ENCODE data around the gene SLC25A27.

DNA sequence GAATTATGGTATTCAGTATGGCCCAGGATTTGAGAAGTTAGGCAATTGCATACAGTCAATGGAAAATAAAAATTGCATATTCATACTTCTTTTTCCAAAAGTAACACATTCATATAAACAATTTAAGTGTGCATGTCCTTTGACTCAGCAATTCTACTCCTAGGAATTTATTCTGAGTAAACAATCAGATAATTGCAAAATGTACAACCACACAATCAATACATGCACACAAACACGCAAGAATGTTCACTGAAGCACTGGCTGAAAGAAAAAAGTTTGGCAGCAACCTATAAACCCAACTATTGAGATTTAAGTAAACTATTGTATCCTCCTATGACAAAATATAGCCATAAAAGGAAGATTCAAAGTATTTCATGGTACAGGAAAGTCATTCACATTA is 1.8 kb upstream of the SLC25A27 start:
- TF ChIP-seq, protein P1, sequence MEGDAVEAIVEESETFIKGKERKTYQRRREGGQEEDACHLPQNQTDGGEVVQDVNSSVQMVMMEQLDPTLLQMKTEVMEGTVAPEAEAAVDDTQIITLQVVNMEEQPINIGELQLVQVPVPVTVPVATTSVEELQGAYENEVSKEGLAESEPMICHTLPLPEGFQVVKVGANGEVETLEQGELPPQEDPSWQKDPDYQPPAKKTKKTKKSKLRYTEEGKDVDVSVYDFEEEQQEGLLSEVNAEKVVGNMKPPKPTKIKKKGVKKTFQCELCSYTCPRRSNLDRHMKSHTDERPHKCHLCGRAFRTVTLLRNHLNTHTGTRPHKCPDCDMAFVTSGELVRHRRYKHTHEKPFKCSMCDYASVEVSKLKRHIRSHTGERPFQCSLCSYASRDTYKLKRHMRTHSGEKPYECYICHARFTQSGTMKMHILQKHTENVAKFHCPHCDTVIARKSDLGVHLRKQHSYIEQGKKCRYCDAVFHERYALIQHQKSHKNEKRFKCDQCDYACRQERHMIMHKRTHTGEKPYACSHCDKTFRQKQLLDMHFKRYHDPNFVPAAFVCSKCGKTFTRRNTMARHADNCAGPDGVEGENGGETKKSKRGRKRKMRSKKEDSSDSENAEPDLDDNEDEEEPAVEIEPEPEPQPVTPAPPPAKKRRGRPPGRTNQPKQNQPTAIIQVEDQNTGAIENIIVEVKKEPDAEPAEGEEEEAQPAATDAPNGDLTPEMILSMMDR (IDR thresholded peaks at IDR 0.05; ENCODE audit: low read depth, low read length) = no peak
- TF ChIP-seq EZH2phosphoT487 (IDR thresholded peaks at IDR 0.05; ENCODE audit: low read depth) = no peak
